GM20431 (cell line): ENCODE data around the gene ALMS1.
"Not testable (repeated sequence)": the region's sequence is repeated elsewhere in the genome, so short reads cannot be mapped to it uniquely, and the experiment has no call there.

Source experiments
- in situ Hi-C: fragments of 300-500 bp; cut with MseI, MboI; formaldehyde crosslinking; loops from one replicate; pipeline ENCODE4 v1.15.0; 2020; ENCODE audit warnings: low sequenced_read_pairs; ENCODE audit not compliant: unreplicated experiment

Gene ALMS1

DNA sequence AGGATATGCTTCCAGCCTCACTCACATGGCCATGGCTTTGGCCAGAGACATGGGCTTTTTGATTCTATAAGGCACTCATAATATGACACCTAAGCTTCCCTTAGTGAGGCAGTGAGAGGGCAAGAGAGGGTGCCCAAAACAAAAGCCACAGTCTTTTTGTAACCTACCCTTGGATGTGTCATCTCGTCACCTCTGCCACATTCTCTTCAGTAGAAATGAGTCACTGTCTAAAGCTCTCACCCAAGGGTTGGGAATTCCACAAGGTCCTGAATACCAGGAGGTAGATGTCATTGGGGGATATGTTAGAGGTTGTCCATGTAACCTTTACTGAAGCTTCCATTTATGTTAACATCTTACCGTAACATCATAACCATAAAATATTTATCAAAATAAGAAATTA, 108.4 kb downstream of the ALMS1 start:
- in situ Hi-C loops, result no loop called here

DNA sequence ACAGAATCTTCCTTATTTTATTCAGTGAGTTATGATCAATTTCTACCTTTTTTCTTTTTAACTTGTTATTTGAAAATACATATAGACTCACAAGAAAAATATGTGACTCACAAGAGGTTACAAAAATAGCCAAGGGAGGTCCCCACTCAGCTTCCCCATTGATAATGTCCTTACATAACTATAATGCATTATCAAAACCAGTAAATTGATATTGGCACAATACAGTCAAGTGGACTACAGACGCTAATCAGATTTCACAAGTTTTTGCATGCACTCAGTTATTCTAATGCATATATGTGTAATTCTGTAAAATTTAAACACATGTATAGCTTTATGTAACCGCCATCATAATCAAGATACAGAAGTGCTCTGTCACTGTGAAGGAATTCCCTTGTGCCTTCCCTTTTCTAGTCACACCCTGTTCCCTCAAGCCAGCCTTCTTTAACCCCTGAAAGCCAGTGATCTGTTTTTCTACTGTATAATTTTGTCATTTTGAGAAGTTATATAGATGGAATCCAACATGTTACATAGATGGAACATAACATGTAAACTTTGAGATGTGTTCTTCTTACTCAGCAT, 118.4 kb downstream of the ALMS1 start:
- in situ Hi-C loops, result no loop called here

DNA sequence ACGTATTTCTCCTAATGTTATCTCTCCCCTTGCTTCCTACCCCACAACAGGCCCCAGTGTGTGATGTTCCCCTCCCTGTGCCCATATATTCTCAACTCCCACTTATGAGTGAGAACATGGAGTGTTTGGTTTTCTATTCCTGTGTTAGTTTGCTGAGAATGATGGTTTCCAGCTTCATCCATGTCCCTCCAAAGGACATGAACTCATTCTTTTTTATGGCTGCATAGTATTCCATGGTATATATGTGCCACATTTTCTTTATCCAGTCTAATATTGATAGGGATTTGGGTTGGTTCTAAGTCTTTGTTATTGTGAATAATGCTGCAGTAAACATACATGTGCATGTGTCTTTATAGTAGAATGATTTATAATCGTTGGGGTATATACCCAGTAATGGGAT, 119.2 kb downstream of the ALMS1 start:
- in situ Hi-C loops, result not testable (repeated sequence)

DNA sequence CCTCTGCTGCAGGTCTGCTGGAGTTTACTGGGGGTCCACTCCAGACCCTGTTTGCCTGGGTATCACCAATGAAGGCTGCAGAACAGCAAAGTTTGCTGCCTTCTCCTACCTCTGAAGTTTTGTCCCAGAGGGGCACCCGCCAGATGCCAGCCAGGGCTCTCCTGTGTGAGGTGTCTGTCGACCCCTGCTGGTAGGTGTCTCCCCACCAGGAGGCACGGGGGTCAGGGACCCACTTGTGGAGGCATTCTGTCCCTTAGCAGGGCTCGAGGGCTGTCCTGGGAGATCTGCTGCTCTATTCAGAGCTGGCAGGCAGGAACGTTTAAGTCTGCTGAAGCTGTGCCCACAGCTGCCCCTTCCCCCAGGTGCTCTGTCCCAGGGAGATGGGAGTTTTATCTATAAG, 124.8 kb downstream of the ALMS1 start:
- in situ Hi-C loops, result not testable (repeated sequence)

DNA sequence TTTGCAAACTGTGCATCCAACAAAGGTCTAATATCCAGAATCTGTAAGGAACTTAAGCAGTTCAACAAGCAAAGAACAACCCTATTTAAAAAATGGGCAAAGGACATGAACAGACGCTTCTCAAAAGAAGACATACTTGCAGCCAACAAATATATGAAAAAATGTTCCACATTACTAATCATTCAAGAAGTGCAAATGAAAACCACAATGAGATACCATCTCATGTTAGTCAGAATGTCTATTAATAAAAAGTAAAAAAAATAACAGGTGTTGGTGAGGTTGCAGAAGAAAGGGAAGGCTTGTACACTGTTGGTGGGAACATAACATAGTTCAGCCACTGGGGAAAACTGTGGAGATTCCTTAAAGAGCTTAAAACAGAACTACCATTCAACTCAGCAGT, 130.4 kb downstream of the ALMS1 start:
- in situ Hi-C loops, result no loop called here

DNA sequence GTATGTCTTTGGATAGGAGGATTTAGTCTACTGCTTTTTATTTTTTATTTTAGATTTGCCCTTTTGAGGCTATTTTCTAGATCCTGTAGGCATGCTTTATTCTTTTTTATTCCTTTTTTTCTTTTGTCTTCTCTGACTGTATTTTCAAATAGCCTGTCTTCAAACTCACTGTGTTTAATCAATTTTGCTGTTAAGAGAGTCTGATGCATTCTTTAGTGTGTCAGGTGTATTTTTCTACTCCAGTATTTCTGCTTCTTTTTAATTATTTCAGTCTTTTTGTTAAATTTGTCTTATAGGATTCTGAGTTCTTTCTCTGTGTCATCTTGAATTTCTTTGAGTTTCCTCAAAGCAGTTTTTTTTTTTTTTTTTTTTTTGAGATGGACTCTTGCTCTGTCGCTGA, 143.1 kb downstream of the ALMS1 start:
- in situ Hi-C loops, result no loop called here

DNA sequence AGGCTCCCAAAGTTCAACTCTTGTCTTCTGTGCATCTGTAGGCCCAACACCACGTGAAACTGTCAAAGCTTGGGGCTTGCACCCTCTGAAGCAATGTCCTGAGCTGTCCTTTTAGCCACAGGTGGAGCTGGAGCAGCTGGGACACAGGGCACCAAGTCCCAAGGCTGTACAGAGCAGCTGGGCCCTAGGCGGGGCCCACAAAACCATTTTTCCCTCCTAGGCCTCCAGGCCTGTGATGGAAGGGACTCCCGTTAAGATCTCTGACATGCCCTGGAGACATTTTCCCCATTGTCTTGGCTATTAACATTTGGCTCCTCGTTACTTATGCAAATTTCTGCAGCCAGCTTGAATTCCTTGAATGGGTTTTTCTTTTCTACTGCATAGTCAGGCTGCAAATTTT, 145.1 kb downstream of the ALMS1 start:
- in situ Hi-C loops, result not testable (repeated sequence)

DNA sequence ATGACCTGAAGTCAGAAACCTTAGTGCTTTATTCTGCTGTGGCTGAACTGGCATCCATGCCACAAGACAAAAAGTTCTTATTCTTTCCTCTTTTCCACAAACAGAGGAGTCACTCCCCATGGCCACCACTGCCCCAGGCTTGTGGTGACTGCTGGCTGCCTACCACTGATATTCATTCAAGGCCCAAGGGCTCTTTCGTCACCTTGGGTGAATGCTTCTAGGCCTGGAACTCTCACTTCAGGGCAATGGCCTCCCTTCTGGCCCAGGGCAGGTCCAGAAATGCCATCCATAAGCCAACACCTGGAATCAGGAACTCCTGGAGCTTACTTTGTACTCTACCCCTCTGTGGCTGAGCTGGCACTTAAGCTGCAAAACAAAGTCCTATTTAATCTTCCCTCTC, 146.7 kb downstream of the ALMS1 start:
- in situ Hi-C loops, result no loop called here

DNA sequence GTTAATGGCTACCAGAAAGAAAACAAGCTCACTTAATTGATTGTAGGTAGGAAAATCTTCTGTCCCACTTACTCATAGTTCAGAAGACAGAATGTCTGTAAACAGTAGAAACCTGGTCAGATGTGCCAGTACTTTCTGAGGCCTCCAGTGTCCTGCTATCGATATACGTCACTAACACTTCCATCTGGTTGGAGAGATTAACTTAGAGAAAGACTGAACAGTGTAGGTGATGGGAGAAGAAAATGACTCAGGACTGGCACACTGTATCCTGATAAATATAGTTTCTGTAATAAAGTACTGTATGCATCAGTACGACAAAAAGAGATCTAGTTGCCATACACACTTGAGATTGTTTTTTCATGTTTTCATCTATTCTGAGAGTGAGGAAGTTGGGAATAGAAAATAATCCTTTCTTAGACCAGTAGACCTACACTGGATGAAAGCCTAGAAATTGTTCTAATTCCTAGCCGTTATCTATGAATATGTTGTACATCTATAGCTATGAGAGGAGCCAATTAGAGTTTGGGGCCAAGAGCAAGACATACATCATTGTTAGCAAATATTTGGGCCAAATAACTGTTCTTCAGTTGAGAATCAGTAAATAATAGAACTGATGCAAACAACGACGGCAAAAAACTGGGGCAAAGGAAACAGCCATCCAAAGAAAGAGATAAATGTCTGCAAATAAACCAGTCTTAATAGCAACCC, 150.7 kb downstream of the ALMS1 start:
- in situ Hi-C loops, result no loop called here

DNA sequence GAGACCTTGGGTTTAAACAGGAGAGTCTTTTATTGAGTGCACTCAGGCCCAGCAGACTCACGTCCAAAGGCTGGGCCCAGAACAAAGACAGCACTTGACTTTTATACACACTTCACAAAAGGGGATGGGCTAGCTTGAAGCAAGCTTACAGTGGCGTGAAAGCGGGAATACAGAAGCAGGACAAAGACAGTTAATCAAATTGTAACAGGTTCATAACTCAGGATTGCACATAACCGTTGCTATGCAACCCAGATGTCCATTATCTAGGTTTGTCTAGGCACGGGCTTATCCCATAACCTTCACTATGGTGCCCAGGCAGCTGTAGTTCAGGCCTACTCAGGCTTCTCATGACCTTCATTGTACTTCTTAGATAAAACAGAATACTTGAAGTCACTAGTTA, 175.2 kb downstream of the ALMS1 start:
- in situ Hi-C loops, result not testable (repeated sequence)

DNA sequence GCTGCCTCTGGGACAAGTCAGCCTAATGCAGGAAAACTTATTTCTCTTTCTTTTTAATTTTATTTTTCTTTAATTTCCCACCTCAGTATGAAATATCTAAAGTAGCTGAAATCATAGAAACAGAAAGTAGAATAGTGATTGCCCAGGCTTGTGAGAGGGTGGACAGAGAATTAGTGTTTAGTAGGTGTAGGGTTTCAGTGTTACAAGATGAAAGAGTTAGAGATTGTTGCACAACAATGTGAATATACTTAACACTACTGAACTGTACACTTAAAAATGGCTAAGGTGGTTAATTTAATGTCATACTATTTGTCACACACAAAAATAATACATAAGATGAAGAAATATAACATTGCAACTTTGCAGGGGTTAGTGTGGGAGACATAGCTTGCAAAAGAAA, 175.8 kb downstream of the ALMS1 start:
- in situ Hi-C loops, result no loop called here

DNA sequence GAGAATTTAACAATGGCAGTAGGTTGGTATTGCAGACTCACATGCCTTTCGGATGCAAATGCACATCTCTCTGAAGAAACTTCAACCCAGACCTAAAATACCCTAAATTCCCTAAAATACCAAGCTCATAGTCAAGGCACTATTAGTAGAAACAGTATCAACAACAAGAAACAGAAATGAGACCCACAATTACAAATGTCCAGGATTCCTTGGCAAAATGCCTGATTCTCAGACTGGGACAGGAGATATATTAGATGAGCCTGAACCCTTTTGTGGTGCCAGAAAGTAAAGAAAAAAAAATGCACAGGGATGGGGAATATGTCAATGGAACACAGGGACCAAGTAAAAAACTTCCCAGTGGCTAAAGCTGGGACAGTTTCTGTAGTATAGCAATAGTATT, 179.3 kb downstream of the ALMS1 start:
- in situ Hi-C loops, result no loop called here

DNA sequence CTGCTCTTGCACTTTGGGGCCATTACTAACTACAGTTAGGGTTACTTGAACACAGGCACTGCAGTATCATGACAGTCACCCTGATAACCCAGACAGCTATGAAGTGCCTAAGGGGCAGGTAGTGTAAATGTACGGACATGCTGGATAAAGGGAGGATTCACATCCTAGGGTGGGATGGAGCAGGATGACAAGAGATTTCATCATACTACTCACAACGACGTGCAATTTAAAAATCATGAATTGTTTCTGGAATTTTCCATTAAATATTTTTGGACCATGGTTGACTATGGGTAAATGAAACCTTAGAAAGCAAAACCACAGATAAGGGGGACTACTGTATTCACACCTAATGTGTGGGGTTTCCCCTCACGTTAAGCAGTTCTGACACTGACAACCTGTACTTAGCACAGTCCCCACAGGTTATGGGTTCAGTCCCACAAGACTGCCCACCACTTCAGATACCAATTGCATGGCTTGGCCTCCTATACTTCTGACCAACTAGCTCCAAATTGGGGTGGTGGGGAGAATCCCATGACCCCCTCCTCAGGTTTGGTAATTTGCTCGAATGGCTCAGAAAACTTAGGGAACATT, 180.7 kb downstream of the ALMS1 start:
- in situ Hi-C loops, result no loop called here

DNA sequence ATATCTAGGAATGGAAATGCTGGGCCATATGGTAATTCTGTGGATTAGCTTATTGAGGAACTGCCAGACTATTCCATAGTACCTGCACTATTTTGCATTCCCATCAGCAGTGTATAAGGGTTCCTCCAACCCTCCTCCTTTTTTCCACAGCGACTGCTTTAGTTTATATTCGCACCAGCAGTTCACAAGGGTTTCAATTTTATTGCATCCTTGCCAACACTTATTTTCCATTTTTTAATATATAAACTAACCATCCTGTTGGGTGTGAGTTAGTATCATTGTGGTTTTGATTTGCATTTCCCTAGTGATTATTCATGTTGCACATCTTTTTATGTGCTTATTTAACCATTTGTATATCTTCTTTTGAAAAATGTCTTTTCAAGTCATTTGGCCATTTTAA, 189.6 kb downstream of the ALMS1 start:
- in situ Hi-C loops, result no loop called here

DNA sequence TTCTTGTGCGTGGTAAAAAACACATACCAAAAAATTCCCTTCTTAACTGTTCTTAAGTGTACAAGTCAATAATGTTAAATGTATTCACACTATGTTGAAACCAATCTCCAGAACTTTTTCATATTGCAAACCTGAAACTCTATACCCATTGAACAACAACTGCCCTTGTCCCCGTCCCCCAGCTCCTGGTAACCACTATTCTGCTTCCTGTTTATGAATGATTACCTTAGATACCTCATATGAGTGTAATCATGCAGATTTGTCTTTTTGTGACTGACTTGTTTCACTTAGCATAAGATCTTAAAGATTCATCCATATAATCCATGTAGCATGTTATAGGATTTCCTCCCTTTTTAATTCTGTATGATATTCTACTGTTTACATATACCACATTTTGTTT, 196.7 kb downstream of the ALMS1 start:
- in situ Hi-C loops, result no loop called here

DNA sequence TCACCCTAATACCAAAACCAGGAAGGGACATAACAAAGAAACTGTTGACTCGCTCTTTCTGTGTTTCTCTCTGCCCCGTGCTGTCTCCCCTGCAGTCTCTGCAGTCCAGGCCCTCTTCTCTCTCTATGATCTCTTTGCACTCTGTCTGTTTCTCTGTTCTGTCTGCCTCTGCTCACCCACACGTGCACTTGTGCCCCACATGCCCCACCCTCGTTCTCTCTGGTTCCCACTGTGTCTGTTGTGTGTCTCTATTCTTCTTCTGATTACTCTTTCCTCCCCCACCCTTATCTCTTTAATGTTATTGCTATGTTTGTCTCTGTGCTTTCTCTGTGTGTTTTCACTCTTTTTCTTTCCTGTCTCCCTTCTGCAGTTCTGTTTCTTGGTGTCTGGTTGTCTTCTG, 202.5 kb downstream of the ALMS1 start:
- in situ Hi-C loops, result no loop called here

DNA sequence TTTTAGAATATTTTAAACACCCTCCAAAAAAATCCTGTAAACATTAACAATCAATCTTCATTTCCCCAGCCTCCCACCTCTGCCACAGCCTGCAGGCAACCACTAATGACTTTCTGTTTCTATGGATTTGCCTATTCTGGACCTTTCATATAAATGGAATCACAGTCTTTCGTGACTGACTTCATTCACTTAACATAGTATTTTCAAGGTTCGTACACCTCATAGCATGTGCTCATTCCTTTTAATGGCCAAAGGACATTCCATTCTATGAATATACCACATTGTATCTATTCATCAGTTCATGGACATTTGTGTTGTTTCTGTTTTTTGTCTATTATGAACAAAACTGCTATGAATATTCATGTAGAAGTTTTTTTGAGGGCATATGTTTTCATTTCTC, 208.0 kb downstream of the ALMS1 start:
- in situ Hi-C loops, result no loop called here

DNA sequence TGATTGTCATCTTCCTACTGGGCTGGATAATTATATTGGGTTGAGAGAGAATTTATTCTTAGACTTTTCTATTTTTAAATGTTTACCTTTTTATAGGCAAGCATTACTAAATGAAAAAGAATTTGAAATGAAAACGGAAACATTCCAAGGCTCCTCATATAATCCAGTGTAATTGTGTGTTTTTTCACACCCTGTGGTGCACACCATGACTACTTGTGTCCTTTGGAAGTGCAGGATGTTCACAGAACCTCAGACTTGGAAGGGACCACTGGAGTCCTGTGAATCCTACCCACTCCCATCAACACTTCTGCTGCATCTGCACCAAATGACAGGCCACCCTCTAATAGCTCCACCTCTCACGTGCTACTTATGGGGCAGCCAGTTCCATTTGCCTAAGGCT, 208.6 kb downstream of the ALMS1 start:
- in situ Hi-C loops, result no loop called here

DNA sequence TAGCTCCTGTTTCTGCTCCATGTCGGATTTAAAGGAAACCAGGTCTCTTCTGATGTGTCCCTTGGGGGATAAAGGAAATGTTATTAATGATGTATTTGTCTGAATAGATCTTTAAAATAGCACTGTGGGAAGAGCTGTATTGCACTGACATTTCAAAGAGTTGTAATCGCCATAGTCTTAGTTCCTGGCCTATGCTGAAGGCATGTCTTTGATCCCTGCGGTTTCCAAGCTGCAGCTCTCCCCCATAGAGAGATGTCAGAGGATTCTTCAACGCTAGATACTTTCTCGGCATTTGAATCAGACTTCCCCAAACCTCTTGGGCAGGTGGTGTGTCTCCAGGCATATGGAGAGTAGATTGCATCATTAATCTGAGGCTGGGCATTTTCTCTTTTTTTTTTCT, 216.1 kb downstream of the ALMS1 start:
- in situ Hi-C loops, result no loop called here

DNA sequence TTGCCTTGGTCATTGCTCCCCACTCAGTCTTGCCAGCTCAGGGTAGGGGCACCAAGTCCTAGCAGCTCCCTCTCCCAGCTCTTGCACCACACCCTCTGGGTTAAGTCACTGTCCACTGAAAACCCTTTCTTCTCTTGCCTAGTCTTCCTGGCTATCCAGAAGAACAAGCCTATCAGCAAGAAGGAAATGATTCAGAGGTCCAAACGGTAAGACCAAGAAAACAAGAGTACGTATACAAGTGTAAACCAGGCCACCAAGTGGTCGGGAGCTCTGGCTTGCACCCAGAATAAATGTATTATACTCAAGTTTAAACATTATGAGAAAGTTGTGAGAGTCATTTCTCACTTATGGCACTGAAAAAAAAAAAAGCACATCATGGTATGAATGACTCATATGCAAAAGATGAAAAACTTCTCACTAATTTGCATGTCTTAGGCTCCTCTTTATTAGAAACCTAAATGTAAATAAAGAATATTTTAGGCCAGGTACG, 217.5 kb downstream of the ALMS1 start:
- in situ Hi-C loops, result not testable (repeated sequence)

DNA sequence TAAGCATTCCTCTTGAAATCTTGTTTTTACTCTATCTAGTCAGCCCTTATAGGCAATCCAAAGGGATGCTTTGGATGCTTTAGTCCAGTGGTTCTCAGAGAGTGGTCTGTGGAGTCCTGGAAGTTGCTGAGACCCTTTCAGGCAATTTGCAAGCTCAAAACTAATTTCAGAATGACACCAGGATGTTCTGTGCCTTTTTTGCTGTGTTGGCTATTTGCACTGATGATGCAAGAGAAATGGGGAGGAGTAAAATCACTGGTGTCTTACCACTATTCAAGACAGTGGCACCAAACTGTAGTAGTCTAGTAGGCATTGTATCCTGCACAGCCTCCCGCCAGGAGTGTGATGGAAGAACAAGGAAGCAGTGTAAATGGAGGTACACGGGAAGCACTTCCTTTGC, 219.0 kb downstream of the ALMS1 start:
- in situ Hi-C loops, result not testable (repeated sequence)

DNA sequence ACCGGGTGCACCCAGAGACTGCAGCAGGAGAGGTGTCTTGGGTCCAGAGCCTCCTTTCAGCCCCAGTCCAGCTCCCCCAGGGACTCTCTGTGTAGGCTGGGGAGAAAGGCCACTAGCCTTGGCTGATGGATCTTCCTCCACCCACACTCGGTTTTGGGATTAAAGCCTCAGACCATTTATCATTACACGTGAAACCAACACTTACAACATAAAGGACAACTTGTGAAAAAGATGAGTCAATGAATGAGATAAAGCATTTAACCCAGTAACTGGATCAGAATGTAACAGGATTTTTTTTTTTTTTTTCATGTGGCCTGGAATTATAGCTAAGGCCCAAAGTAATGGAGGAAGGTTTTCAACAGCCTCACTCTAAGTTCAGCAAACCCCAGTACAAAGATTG, 224.5 kb downstream of the ALMS1 start:
- in situ Hi-C loops, result no loop called here
